Peyer's patch (tissue), 4 donors: ENCODE results near the gene MPPED1. TPM values are rescaled to one million over a fixed set of nuclear protein-coding genes. Genes with fewer than 3 reads are reported as not detected.

ENCODE experiments used
- DNase-seq, 3 donors: peaks; one replicate each; pipeline ENCODE4 v3.0.0-alpha.2; 2017 to 2019
- H3K27ac ChIP-seq, 4 donors: fragments of 200-600 bp; sonication (generic); one replicate each; pipeline ENCODE4 v1.5.1; 2016 to 2019
- H3K27me3 ChIP-seq, 2 donors: fragments of 200-600 bp; sonication (generic); one replicate each; pipeline ENCODE4 v1.5.1; 2019
- H3K36me3 ChIP-seq, 3 donors: fragments of 200-600 bp; sonication (generic); one replicate each; pipeline ENCODE4 v1.5.1; 2016 to 2019
- H3K4me1 ChIP-seq, 4 donors: fragments of 200-600 bp; sonication (generic); one replicate each; pipeline ENCODE4 v1.5.1; 2016 to 2019
- H3K4me3 ChIP-seq, 4 donors: fragments of 200-600 bp; sonication (generic); 1 replicate in 3 of 4; 2 replicates in 1 of 4; pipeline ENCODE4 v1.5.1; 2016 to 2019; ENCODE audit warnings: mild to moderate bottlenecking in 1 of 4
- H3K9me3 ChIP-seq, 4 donors: fragments of 200-600 bp; sonication (generic); one replicate each; pipeline ENCODE4 v1.5.1; 2016 to 2019; ENCODE audit warnings: mild to moderate bottlenecking in 1 of 4
- CTCF ChIP-seq, 6 experiments: fragments of 450-650 bp in 4 of 6; fragments of 200-600 bp in 2 of 6; sonication (generic) in 1 of 6; IDR thresholded peaks; one replicate each; pipeline ENCODE4 v1.5.1; 2017 to 2019; ENCODE audit warnings: antibody characterized with exemption in 6 of 6, mild to moderate bottlenecking in 3 of 6, moderate library complexity in 1 of 6
- POLR2A ChIP-seq, 2 donors: fragments of 450-650 bp; IDR thresholded peaks; one replicate each; pipeline ENCODE4 v1.5.1; 2017; ENCODE audit warnings: antibody characterized with exemption in 2 of 2, mild to moderate bottlenecking in 2 of 2, moderate library complexity in 2 of 2
- total RNA-seq, 4 donors: library from RNA; depleted of rRNA; stranded (reverse); fragments of >200 nt; gene quantifications; one replicate each; pipeline ENCODE4 v1.1.0, GENCODE V29; 2016

The MPPED1 gene
- total RNA-seq, 4 donors from 2014 or later, result not detected

GRCh38 chr22:43534916-43535315 is 123.1 kb downstream of the MPPED1 start:
- no peaks in the 10 kb centered on the region for H3K4me1 ChIP-seq
- H3K27ac ChIP-seq, result no peak overlapping the region
- H3K9me3 ChIP-seq, result no peaks in the 10 kb centered on the region
- peak in 1 of 3 donors; percentile 25 for DNase-seq
- no peak overlapping the region for H3K4me3 ChIP-seq
- no peak for TF ChIP-seq CTCF (IDR thresholded peaks at IDR 0.05)
- no peak for TF ChIP-seq POLR2A (IDR thresholded peaks at IDR 0.05)
- no peaks in the 10 kb centered on the region for H3K27me3 ChIP-seq
- H3K36me3 ChIP-seq, result no peaks in the 10 kb centered on the region

- Histone ChIP-seq H3K36me3 (no peaks in the 10 kb centered on the region), H3K27ac (no peak overlapping the region), H3K9me3 (no peaks in the 10 kb centered on the region), H3K4me3 (no peak overlapping the region), H3K4me1 (no peaks in the 10 kb centered on the region), H3K27me3 (no peaks in the 10 kb centered on the region)
- peak in 1 of 3 donors; percentile 11 for DNase-seq
- TF ChIP-seq POLR2A (IDR thresholded peaks at IDR 0.05) (no peak), CTCF (IDR thresholded peaks at IDR 0.05) (no peak)
Measured at GRCh38 chr22:43535336-43535735, 123.5 kb downstream of the MPPED1 start.

- no peak for TF ChIP-seq CTCF (IDR thresholded peaks at IDR 0.05)
- TF ChIP-seq POLR2A (IDR thresholded peaks at IDR 0.05), result no peak
- no peak overlapping the region for H3K4me3 ChIP-seq
- no peak overlapping the region for H3K27ac ChIP-seq
- no peaks in the 10 kb centered on the region for H3K9me3 ChIP-seq
- H3K27me3 ChIP-seq, result no peaks in the 10 kb centered on the region
- peak in 1 of 3 donors; percentile 3 for DNase-seq
- no peaks in the 10 kb centered on the region for H3K36me3 ChIP-seq
- no peaks in the 10 kb centered on the region for H3K4me1 ChIP-seq
Measured at GRCh38 chr22:43535741-43536140, 123.9 kb downstream of the MPPED1 start.

- Histone ChIP-seq H3K9me3 (no peaks in the 10 kb centered on the region), H3K4me1 (no peaks in the 10 kb centered on the region), H3K27ac (no peak overlapping the region), H3K36me3 (no peaks in the 10 kb centered on the region), H3K27me3 (no peaks in the 10 kb centered on the region), H3K4me3 (no peak overlapping the region)
- peak in 1 of 3 donors; percentile 28 for DNase-seq
- TF ChIP-seq POLR2A (IDR thresholded peaks at IDR 0.05) (no peak), CTCF (IDR thresholded peaks at IDR 0.05) (no peak)
Measured at GRCh38 chr22:43537019-43537585, 125.3 kb downstream of the MPPED1 start.

- Histone ChIP-seq H3K27me3 (no peaks in the 10 kb centered on the region), H3K4me3 (no peak overlapping the region), H3K4me1 (no peaks in the 10 kb centered on the region), H3K36me3 (no peaks in the 10 kb centered on the region), H3K9me3 (no peaks in the 10 kb centered on the region), H3K27ac (no peak overlapping the region)
- DNase-seq, result peak in 1 of 3 donors; percentile 15
- no peak for TF ChIP-seq CTCF (IDR thresholded peaks at IDR 0.05)
- TF ChIP-seq POLR2A (IDR thresholded peaks at IDR 0.05), result no peak
Measured at GRCh38 chr22:43539572-43540528, 128.0 kb downstream of the MPPED1 start.
